GM19035 (cell line): ENCODE measurements around the gene PLA2G4C.
A peak's percentile ranks its signal among the peaks of the same experiment; 100 is the strongest.

Source experiments
- ATAC-seq: cut with Tn5 transposase; IDR thresholded peaks from one replicate; pipeline ENCODE4 v1.9.1; 2021; ENCODE audit not compliant: unreplicated experiment

The PLA2G4C gene

GRCh38 chr19:48110350-48110966 is at the start of gene PLA2G4C:
TSS of gene PLA2G4C (minus strand) at chr19:48110817. CDS start at chr19:48106529, 4,288 bp downstream.
- peak; percentile 58 for ATAC-seq

- ATAC-seq, result no peak
These were observed 47.7 kb upstream of the PLA2G4C start for GRCh38 chr19:48158210-48158790.

GRCh38 chr19:48154003-48154402 is 43.4 kb upstream of the PLA2G4C start:
- ATAC-seq, result no peak

- no peak for ATAC-seq
These were observed 41.9 kb upstream of the PLA2G4C start for GRCh38 chr19:48152551-48152950.

- ATAC-seq, result no peak
These were observed 38.8 kb upstream of the PLA2G4C start for GRCh38 chr19:48149430-48149829.

GRCh38 chr19:48148576-48148975 is 38.0 kb upstream of the PLA2G4C start:
- no peak for ATAC-seq

GRCh38 chr19:48147597-48148175 is 37.1 kb upstream of the PLA2G4C start:
- ATAC-seq, result no peak

GRCh38 chr19:48139053-48139452 is 28.4 kb upstream of the PLA2G4C start:
- ATAC-seq, result no peak

- no peak for ATAC-seq
These were observed 26.8 kb upstream of the PLA2G4C start for GRCh38 chr19:48137411-48137810.

GRCh38 chr19:48136547-48136946 is 25.9 kb upstream of the PLA2G4C start:
- no peak for ATAC-seq

GRCh38 chr19:48135411-48135810 is 24.8 kb upstream of the PLA2G4C start:
- ATAC-seq, result no peak

GRCh38 chr19:48133094-48133493 is 22.5 kb upstream of the PLA2G4C start:
- ATAC-seq, result no peak

GRCh38 chr19:48127561-48127960 is 16.9 kb upstream of the PLA2G4C start:
- ATAC-seq, result no peak

GRCh38 chr19:48123907-48124651 is 13.5 kb upstream of the PLA2G4C start:
- no peak for ATAC-seq

GRCh38 chr19:48122421-48122820 is 11.8 kb upstream of the PLA2G4C start:
- ATAC-seq, result no peak

- ATAC-seq, result no peak
These were observed 11.3 kb upstream of the PLA2G4C start for GRCh38 chr19:48121909-48122371.

GRCh38 chr19:48121066-48121465 is 10.4 kb upstream of the PLA2G4C start:
- no peak for ATAC-seq

GRCh38 chr19:48120505-48120904 is 9.9 kb upstream of the PLA2G4C start:
- no peak for ATAC-seq

GRCh38 chr19:48118131-48118517 is 7.5 kb upstream of the PLA2G4C start:
- no peak for ATAC-seq

- ATAC-seq, result no peak
These were observed 7.0 kb upstream of the PLA2G4C start for GRCh38 chr19:48117515-48118130.

- no peak for ATAC-seq
These were observed 2.7 kb upstream of the PLA2G4C start for GRCh38 chr19:48113190-48113917.
